Parathyroid adenoma (tissue), 2 donors: Measurements from ENCODE around the gene HOXD8.
A peak's percentile ranks its signal among the peaks of the same experiment; 100 is the strongest.

Source experiments
- H2AFZ ChIP-seq: fragments of 300-600 bp; sonication (generic); one replicate; pipeline ENCODE4 v1.7.0; 2017; ENCODE audit warnings: antibody characterized with exemption, mild to moderate bottlenecking
- H3K27ac ChIP-seq: fragments of 300-600 bp; sonication (generic); one replicate; pipeline ENCODE4 v1.7.0; 2017
- H3K27me3 ChIP-seq: fragments of 300-600 bp; sonication (generic); one replicate; pipeline ENCODE4 v1.7.0; 2017; ENCODE audit warnings: low read length; ENCODE audit not compliant: control insufficient read depth, insufficient read depth
- H3K36me3 ChIP-seq: fragments of 300-600 bp; sonication (generic); one replicate; pipeline ENCODE4 v1.7.0; 2017; ENCODE audit warnings: low read length; ENCODE audit not compliant: control insufficient read depth, insufficient read depth
- H3K4me1 ChIP-seq: fragments of 300-600 bp; sonication (generic); one replicate; pipeline ENCODE4 v1.7.0; 2017; ENCODE audit warnings: control low read depth
- H3K4me2 ChIP-seq: fragments of 300-600 bp; sonication (generic); one replicate; pipeline ENCODE4 v1.7.0; 2017; ENCODE audit warnings: low read length
- H3K4me3 ChIP-seq: fragments of 300-600 bp; sonication (generic); one replicate; pipeline ENCODE4 v1.7.0; 2017; ENCODE audit warnings: low read depth, low read length
- H3K79me2 ChIP-seq: fragments of 300-600 bp; sonication (generic); one replicate; pipeline ENCODE4 v1.7.0; 2017; ENCODE audit warnings: control low read depth
- H3K9ac ChIP-seq: fragments of 300-600 bp; sonication (generic); one replicate; pipeline ENCODE4 v1.7.0; 2017; ENCODE audit warnings: mild to moderate bottlenecking
- H3K9me3 ChIP-seq: fragments of 300-600 bp; sonication (generic); one replicate; pipeline ENCODE4 v1.7.0; 2017; ENCODE audit warnings: low read length; ENCODE audit not compliant: control insufficient read depth
- TF ChIP-seq, protein P1 (sequence below): fragments of 300-600 bp; sonication (generic); IDR thresholded peaks from one replicate; pipeline ENCODE4 v1.7.0; 2017; ENCODE audit warnings: antibody characterized with exemption, mild to moderate bottlenecking
- donor health status: primary hyperparathyroidism.

Gene HOXD8

DNA sequence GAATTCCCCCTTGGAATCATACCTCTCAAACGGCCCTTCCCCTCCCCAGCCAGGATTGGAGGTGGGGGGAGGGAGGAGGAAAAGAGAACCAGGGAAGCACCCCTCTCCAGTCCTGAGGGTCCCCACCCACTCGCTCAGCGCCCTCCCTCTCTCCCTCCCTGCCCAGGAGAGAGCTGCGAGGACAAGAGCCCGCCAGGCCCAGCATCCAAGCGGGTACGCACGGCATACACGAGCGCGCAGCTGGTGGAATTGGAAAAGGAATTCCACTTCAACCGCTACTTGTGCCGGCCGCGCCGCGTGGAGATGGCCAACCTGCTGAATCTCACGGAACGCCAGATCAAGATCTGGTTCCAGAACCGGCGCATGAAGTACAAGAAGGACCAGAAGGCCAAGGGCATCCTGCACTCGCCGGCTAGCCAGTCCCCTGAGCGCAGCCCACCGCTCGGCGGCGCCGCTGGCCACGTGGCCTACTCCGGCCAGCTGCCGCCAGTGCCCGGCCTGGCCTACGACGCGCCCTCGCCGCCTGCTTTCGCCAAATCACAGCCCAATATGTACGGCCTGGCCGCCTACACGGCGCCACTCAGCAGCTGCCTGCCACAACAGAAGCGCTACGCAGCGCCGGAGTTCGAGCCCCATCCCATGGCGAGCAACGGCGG is 42.0 kb downstream of the HOXD8 start:
- TF ChIP-seq, protein P1, sequence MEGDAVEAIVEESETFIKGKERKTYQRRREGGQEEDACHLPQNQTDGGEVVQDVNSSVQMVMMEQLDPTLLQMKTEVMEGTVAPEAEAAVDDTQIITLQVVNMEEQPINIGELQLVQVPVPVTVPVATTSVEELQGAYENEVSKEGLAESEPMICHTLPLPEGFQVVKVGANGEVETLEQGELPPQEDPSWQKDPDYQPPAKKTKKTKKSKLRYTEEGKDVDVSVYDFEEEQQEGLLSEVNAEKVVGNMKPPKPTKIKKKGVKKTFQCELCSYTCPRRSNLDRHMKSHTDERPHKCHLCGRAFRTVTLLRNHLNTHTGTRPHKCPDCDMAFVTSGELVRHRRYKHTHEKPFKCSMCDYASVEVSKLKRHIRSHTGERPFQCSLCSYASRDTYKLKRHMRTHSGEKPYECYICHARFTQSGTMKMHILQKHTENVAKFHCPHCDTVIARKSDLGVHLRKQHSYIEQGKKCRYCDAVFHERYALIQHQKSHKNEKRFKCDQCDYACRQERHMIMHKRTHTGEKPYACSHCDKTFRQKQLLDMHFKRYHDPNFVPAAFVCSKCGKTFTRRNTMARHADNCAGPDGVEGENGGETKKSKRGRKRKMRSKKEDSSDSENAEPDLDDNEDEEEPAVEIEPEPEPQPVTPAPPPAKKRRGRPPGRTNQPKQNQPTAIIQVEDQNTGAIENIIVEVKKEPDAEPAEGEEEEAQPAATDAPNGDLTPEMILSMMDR, result no peak
- Histone ChIP-seq H2AFZ (no peak overlapping the region), H3K27ac (no peak overlapping the region), H3K4me1 (no peaks in the 10 kb centered on the region), H3K79me2 (no peaks in the 10 kb centered on the region), H3K36me3 (no peaks in the 10 kb centered on the region), H3K4me2 (peak overlapping the region; percentile 21), H3K9me3 (no peaks in the 10 kb centered on the region), H3K27me3 (peaks cover 14% of the 10 kb centered on the region), H3K4me3 (no peak overlapping the region), H3K9ac (no peak overlapping the region)

DNA sequence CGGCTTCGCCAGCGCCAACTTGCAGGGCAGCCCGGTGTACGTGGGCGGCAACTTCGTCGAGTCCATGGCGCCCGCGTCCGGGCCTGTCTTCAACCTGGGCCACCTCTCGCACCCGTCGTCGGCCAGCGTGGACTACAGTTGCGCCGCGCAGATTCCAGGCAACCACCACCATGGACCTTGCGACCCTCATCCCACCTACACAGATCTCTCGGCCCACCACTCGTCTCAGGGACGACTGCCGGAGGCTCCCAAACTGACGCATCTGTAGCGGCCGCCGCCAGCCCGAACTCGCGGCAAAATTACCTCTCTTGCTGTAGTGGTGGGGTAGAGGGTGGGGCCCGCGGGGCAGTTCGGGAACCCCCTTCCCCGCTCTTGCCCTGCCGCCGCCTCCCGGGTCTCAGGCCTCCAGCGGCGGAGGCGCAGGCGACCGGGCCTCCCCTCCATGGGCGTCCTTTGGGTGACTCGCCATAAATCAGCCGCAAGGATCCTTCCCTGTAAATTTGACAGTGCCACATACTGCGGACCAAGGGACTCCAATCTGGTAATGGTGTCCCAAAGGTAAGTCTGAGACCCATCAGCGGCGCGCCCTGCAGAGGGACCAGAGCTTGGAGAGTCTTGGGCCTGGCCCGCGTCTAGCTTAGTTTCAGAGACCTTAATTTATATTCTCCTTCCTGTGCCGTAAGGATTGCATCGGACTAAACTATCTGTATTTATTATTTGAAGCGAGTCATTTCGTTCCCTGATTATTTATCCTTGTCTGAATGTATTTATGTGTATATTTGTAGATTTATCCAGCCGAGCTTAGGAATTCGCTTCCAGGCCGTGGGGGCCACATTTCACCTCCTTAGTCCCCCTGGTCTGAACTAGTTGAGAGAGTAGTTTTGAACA is 42.7 kb downstream of the HOXD8 start:
- no peak overlapping the region for H3K4me3 ChIP-seq
- H3K9me3 ChIP-seq, result no peaks in the 10 kb centered on the region
- H3K27me3 ChIP-seq, result peaks cover 16% of the 10 kb centered on the region
- no peaks in the 10 kb centered on the region for H3K79me2 ChIP-seq
- no peak overlapping the region for H3K9ac ChIP-seq
- H3K4me2 ChIP-seq, result peak overlapping the region; percentile 21
- H2AFZ ChIP-seq, result no peak overlapping the region
- TF ChIP-seq, protein P1, result no peak
- no peaks in the 10 kb centered on the region for H3K36me3 ChIP-seq
- no peaks in the 10 kb centered on the region for H3K4me1 ChIP-seq
- H3K27ac ChIP-seq, result no peak overlapping the region

DNA sequence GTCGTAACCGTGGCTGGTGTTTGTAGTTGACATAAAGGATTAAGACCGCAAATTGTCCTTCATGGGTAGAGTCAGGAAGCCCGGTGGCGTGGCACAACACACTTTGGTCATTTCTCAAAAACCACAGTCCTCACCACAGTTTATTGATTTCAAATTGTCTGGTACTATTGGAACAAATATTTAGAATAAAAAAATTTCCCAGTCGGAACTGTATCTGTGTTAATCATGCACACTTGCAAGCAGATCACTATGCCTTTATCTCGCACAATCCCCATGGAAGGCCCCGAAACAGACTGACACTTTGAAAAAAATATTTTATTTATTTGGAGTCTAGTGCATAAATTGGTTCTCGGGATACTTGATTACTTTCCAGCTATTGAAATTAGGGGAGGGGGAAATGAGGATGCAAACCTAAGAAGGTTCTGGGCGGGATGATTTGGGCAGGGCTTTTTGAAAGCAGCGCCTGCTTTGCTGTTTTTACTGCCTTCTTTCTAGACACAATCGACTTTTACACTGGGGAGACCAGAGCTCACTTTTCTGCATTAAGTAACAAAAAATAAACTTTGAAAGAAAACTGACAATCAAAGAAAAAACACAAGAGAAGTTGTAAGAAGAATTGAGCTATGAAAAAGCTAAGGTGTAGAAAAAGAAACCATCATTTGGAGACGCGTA is 43.5 kb downstream of the HOXD8 start:
- Histone ChIP-seq H3K9ac (no peak overlapping the region), H3K79me2 (no peaks in the 10 kb centered on the region), H3K4me1 (no peaks in the 10 kb centered on the region), H3K9me3 (no peaks in the 10 kb centered on the region), H3K4me3 (no peak overlapping the region), H3K4me2 (no peak overlapping the region), H3K27me3 (peaks cover 22% of the 10 kb centered on the region), H2AFZ (no peak overlapping the region), H3K36me3 (no peaks in the 10 kb centered on the region), H3K27ac (no peak overlapping the region)
- TF ChIP-seq, protein P1, result no peak

GRCh38 chr2:176173567-176174381 is 44.3 kb downstream of the HOXD8 start:
- no peaks in the 10 kb centered on the region for H3K36me3 ChIP-seq
- H3K79me2 ChIP-seq, result no peaks in the 10 kb centered on the region
- H3K4me1 ChIP-seq, result no peaks in the 10 kb centered on the region
- H3K9ac ChIP-seq, result no peak overlapping the region
- H3K27me3 ChIP-seq, result peaks cover 23% of the 10 kb centered on the region
- H3K4me3 ChIP-seq, result no peak overlapping the region
- H3K9me3 ChIP-seq, result no peaks in the 10 kb centered on the region
- H3K27ac ChIP-seq, result no peak overlapping the region
- TF ChIP-seq, protein P1, result no peak
- no peak overlapping the region for H2AFZ ChIP-seq
- H3K4me2 ChIP-seq, result no peak overlapping the region
